Heart left ventricle (tissue), 16 donors: ENCODE measurements around the gene SMCO4. TPM values are rescaled to one million over a fixed set of nuclear protein-coding genes. Genes with fewer than 3 reads are reported as not detected.

Source experiments
- ATAC-seq, 4 donors: fragments of 200-7000 bp; cut with Tn5 transposase; one replicate each; pipeline ENCODE4 v1.9.1; 2020 to 2022; ENCODE audit warnings: moderate library complexity in 4 of 4, mild to moderate bottlenecking in 3 of 4, moderate number of reproducible peaks in 1 of 4
- DNase-seq, 5 donors: peaks; one replicate each; pipeline ENCODE4 v3.0.0-alpha.2; 2020
- H3K27ac ChIP-seq, 12 donors: fragments of 200-600 bp; sonication (generic) in 4 of 12; one replicate each; pipeline versions ENCODE4 v1.5.0 to v1.8.0; 2016 to 2022; ENCODE audit warnings: mild to moderate bottlenecking in 2 of 12
- H3K27me3 ChIP-seq, 9 donors: fragments of 200-600 bp; sonication (generic) in 2 of 9; one replicate each; pipeline versions ENCODE4 v1.5.1 to v1.8.0; 2016 to 2022; ENCODE audit warnings: mild to moderate bottlenecking in 3 of 9
- H3K36me3 ChIP-seq, 9 donors: fragments of 200-600 bp; sonication (generic) in 2 of 9; one replicate each; pipeline versions ENCODE4 v1.5.0 to v1.8.0; 2018 to 2022; ENCODE audit warnings: mild to moderate bottlenecking in 2 of 9
- H3K4me1 ChIP-seq, 12 donors: fragments of 200-600 bp; sonication (generic) in 4 of 12; one replicate each; pipeline versions ENCODE4 v1.5.0 to v1.8.0; 2016 to 2022; ENCODE audit warnings: mild to moderate bottlenecking in 3 of 12
- H3K4me3 ChIP-seq, 12 donors: fragments of 200-600 bp; sonication (generic) in 4 of 12; one replicate each; pipeline versions ENCODE4 v1.5.0 to v1.8.0; 2017 to 2022; ENCODE audit warnings: mild to moderate bottlenecking in 9 of 12, moderate library complexity in 4 of 12
- H3K9me3 ChIP-seq, 12 donors: fragments of 200-600 bp; sonication (generic) in 4 of 12; one replicate each; pipeline versions ENCODE4 v1.5.0 to v1.8.0; 2016 to 2022; ENCODE audit warnings: mild to moderate bottlenecking in 1 of 12
- CTCF ChIP-seq, 12 donors: fragments of 200-600 bp; sonication (generic) in 4 of 12; IDR thresholded peaks; one replicate each; pipeline versions ENCODE4 v1.5.0 to v1.8.0; 2018 to 2022; ENCODE audit warnings: antibody characterized with exemption in 12 of 12, mild to moderate bottlenecking in 5 of 12
- POLR2A ChIP-seq, 2 donors: fragments of 450-650 bp; IDR thresholded peaks; one replicate each; pipeline ENCODE4 v1.6.1; 2017; ENCODE audit warnings: antibody characterized with exemption in 2 of 2, mild to moderate bottlenecking in 2 of 2, moderate library complexity in 2 of 2
- WGBS, 4 donors: extraction: QIAGEN DNeasy Blood & Tissue Kit in 2 of 4; methylation state at CpG; one replicate each; pipeline versions ENCODE4 v1.1.5 to v1.1.7; 2013 to 2018; 5-methylcytosine and 5-hydroxymethylcytosine counted together
- intact Hi-C, 10 donors: fragments of 100-400 bp; cut with DNase I; formaldehyde crosslinking; loops; one replicate each; pipeline versions ENCODE4 v1.11.1 to v1.14.2; 2022
- polyA plus RNA-seq, 2 donors: library from polyadenylated mRNA; stranded (reverse); fragments of 200-250 nt; gene quantifications; one replicate each; pipeline ENCODE4 v1.2.3, GENCODE V29; 2013
- total RNA-seq, 9 donors: library from RNA; depleted of rRNA in 2 of 9; stranded (reverse); fragments of >200 nt in 2 of 9; fragmentation: NEBNext Ultra II Directional in 3 of 9; extraction: Animal tissue kit (Norgen Biotek cat#: 25700) in 3 of 9; gene quantifications; one replicate each; pipeline versions ENCODE4 v1.1.0 to v1.2.4, GENCODE V29; 2016 to 2023
- donor health status: ischemic (EF 13 %, LVEDD 7.1; RV severe dilation, severe dysfunction).
- donor health status: healthy with polysubstance abuse.
- donor health status: DM: no; HTN: yes; CAD: no.
- donor health status: DM: no; HTN: no; CAD: no.
- donor health status: ischemic (EF 25% LVEDD 6.9; RV normal size, moderate dysfunction).
- donor health status: ischemic (EF 25% LVEDD 5.7; RV mildly dilated, moderate dysfunction).
- donor health status: healthy.
- donor health status: DM: yes; HTN: yes; CAD: no.
- donor health status: ischemic (EF 35%, LVEDD 5.7; RV mildly dilated, moderate dysfunction).
- donor health status: nonischemic (EF 11% LVEDD 7.7; RV severe dilation, severe dysfunction).
- donor health status: DM: yes; HTN: yes; CAD: no.
- donor health status: PGD.
- donor health status: ischemic (EF 29% LVEDD 5.4; RV normal size, mild dysfunction).
- donor health status: nonischemic (EF 23%, LVEDD 6.1; RV moderate dilation, normal function).

SMCO4 gene
- total and polyA plus RNA-seq, 11 donors: 28.5 to 81.4 (median 52.5) TPM

GRCh38 chr11:93497596-93497995, 45.6 kb downstream of the SMCO4 start:
- Histone ChIP-seq H3K27me3 (no peaks in the 10 kb centered on the region), H3K36me3 (peaks cover 0 to 25% (median 4%) of the 10 kb centered on the region in 9 donors), H3K9me3 (no peaks in the 10 kb centered on the region), H3K4me1 (peaks cover 0 to 27% (median 0%) of the 10 kb centered on the region in 12 donors), H3K4me3 (no peak overlapping the region), H3K27ac (peak overlapping the region in 1 of 12 donors; percentile 42)
- ATAC-seq (peak in 1 of 4 donors; percentile 37), DNase-seq (no peak)
- 82 to 92% (median 88%) methylated on average over 2 of the region's 2 CpGs for WGBS, 4 donors
- intact Hi-C loops: no loop called here
- TF ChIP-seq POLR2A (IDR thresholded peaks at IDR 0.05) (no peak), CTCF (IDR thresholded peaks at IDR 0.05) (no peak)

GRCh38 chr11:93494357-93494756, 48.8 kb downstream of the SMCO4 start:
- Histone ChIP-seq H3K27ac (no peak overlapping the region), H3K9me3 (no peaks in the 10 kb centered on the region), H3K27me3 (no peaks in the 10 kb centered on the region), H3K4me3 (no peak overlapping the region), H3K36me3 (peaks cover 0 to 36% (median 6%) of the 10 kb centered on the region in 9 donors), H3K4me1 (peaks cover 0 to 24% (median 0%) of the 10 kb centered on the region in 12 donors)
- TF ChIP-seq CTCF (IDR thresholded peaks at IDR 0.05): no peak
- TF ChIP-seq POLR2A (IDR thresholded peaks at IDR 0.05): no peak
- intact Hi-C loops: no loop called here
- no peak for ATAC-seq
- no peak for DNase-seq
- 75 to 91% (median 80%) methylated on average over 4 of the region's 4 CpGs for WGBS, 4 donors

GRCh38 chr11:93493252-93493897, 49.8 kb downstream of the SMCO4 start:
- Histone ChIP-seq H3K9me3 (no peaks in the 10 kb centered on the region), H3K36me3 (peaks cover 0 to 31% (median 6%) of the 10 kb centered on the region in 9 donors), H3K4me3 (no peak overlapping the region), H3K4me1 (peaks cover 0 to 14% (median 0%) of the 10 kb centered on the region in 12 donors), H3K27ac (no peak overlapping the region), H3K27me3 (no peaks in the 10 kb centered on the region)
- TF ChIP-seq CTCF (IDR thresholded peaks at IDR 0.05) (no peak), POLR2A (IDR thresholded peaks at IDR 0.05) (no peak)
- WGBS, 4 donors: 93 to 97% (median 94%) methylated on average over 7 to 8 of the region's 8 CpGs
- DNase-seq (no peak), ATAC-seq (peak in 1 of 4 donors; percentile 16)
- intact Hi-C loops: no loop called here

- Histone ChIP-seq H3K27ac (no peak overlapping the region), H3K4me3 (no peak overlapping the region), H3K27me3 (no peaks in the 10 kb centered on the region), H3K36me3 (peaks cover 0 to 33% (median 6%) of the 10 kb centered on the region in 9 donors), H3K4me1 (peaks cover 0 to 11% (median 0%) of the 10 kb centered on the region in 12 donors), H3K9me3 (no peaks in the 10 kb centered on the region)
- TF ChIP-seq CTCF (IDR thresholded peaks at IDR 0.05) (no peak), POLR2A (IDR thresholded peaks at IDR 0.05) (no peak)
- intact Hi-C loops: no loop called here
- WGBS, 4 donors: 88 to 95% (median 94%) methylated on average over 8 of the region's 8 CpGs
- DNase-seq (no peak), ATAC-seq (no peak)
Observed at GRCh38 chr11:93492464-93493251, 50.5 kb downstream of the SMCO4 start.
